Adrenal gland (tissue), 12 donors: Measurements from ENCODE around the gene DAPP1. TPM values are rescaled to one million over a fixed set of nuclear protein-coding genes. Genes with fewer than 3 reads are reported as not detected.

ENCODE experiments used
- DNase-seq, 7 donors: peaks; one replicate each; pipeline ENCODE4 v3.0.0-alpha.2; 2019 to 2020
- H3K27ac ChIP-seq, 5 donors: fragments of 200-600 bp; sonication (generic) in 4 of 5; 1 replicate in 3 of 5; 2 replicates in 2 of 5; pipeline versions ENCODE4 v1.5.1 to v1.8.0; 2016 to 2020; ENCODE audit warnings: mild to moderate bottlenecking in 1 of 5
- H3K27me3 ChIP-seq: fragments of 200-600 bp; 2 replicates; pipeline ENCODE4 v1.8.0; 2021
- H3K36me3 ChIP-seq, 2 donors: fragments of 200-600 bp; replicated peaks in 1 of 2; 1 replicate in 1 of 2; 2 replicates in 1 of 2; pipeline versions ENCODE4 v1.5.1 to v1.8.0; 2018 to 2022
- H3K4me1 ChIP-seq, 2 donors: fragments of 200-600 bp; replicated peaks in 1 of 2; 1 replicate in 1 of 2; 2 replicates in 1 of 2; pipeline versions ENCODE4 v1.5.1 to v1.8.0; 2018 to 2021
- H3K4me3 ChIP-seq, 4 donors: fragments of 200-600 bp; sonication (generic) in 3 of 4; one replicate each; pipeline ENCODE4 v1.5.1; 2016 to 2018
- H3K9me3 ChIP-seq, 3 donors: fragments of 200-600 bp; sonication (generic) in 1 of 3; replicated peaks in 1 of 3; 1 replicate in 2 of 3; 2 replicates in 1 of 3; pipeline versions ENCODE4 v1.5.1 to v1.8.0; 2016 to 2021
- CTCF ChIP-seq, 6 experiments: fragments of 450-650 bp in 4 of 6; fragments of 200-600 bp in 2 of 6; sonication (generic) in 1 of 6; IDR thresholded peaks; 1 replicate in 5 of 6; 2 replicates in 1 of 6; pipeline versions ENCODE4 v1.5.1 to v1.8.0; 2016 to 2021; ENCODE audit warnings: antibody characterized with exemption in 6 of 6, mild to moderate bottlenecking in 2 of 6, moderate library complexity in 1 of 6
- POLR2A ChIP-seq, 2 donors: fragments of 450-650 bp; IDR thresholded peaks; one replicate each; pipeline ENCODE4 v1.6.1; 2017; ENCODE audit warnings: antibody characterized with exemption in 2 of 2, mild to moderate bottlenecking in 2 of 2, moderate library complexity in 1 of 2
- WGBS, 4 donors: extraction: QIAGEN DNeasy Blood & Tissue Kit in 2 of 4; methylation state at CpG; one replicate each; pipeline versions ENCODE4 v1.1.5 to v1.1.7; 2013 to 2017; 5-methylcytosine and 5-hydroxymethylcytosine counted together
- intact Hi-C, 2 donors: fragments of 100-400 bp; cut with DNase I; formaldehyde crosslinking; loops; one replicate each; pipeline versions ENCODE4 v1.14.1 to v1.15.0; 2022 to 2023
- polyA plus RNA-seq, 3 donors: library from polyadenylated mRNA; stranded (reverse); fragments of 200-250 nt in 2 of 3; fragments of 350-450 nt in 1 of 3; fragmentation: Illumina TruSeq in 1 of 3; extraction: RNeasy Lipid Tissue Mini Kit (QIAGEN cat#74804) in 1 of 3; gene quantifications; one replicate each; pipeline ENCODE4 v1.2.3, GENCODE V29; 2013 to 2014
- total RNA-seq, 9 donors: library from RNA; depleted of rRNA in 4 of 9; stranded (reverse); fragments of >200 nt in 4 of 9; fragments of 120-200 nt in 1 of 9; fragmentation: NEBNext Ultra II Directional in 1 of 9; extraction: Animal tissue kit (Norgen Biotek cat#: 25700) in 1 of 9; gene quantifications; one replicate each; pipeline versions ENCODE4 v1.1.0 to v1.2.4, GENCODE V29; 2013 to 2023
- donor health status: healthy with polysubstance abuse.
- donor health status: Bipolar disorder and iron deficiency.
- donor health status: DM: yes; HTN: yes; CAD: no.
- donor health status: DM: no; HTN: no; CAD: no.
- donor health status: DM: no; HTN: no; CAD: no.
- donor health status: DM: yes; HTN: yes; CAD: no.

Gene DAPP1
- total and polyA plus RNA-seq, 12 donors, result 0.42 to 3.7 (median 1.4) TPM

DNA sequence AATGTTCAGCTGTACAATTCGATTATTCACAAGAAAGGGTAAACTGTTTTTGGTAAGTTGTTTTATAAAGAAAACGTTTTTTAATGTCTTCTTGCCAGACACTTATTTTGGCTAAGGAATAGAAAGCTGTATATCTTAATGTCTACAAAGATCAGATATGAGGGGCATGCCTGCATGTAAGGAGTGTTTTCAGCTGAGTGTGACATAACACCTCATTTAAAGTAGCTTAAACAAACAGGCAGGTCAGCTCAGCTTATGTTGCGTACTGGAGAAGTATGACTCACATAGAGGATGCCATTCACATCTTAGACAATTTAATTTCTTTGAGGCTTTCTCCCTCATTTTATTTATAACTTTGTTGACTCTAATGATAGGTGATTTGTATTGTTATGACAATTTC lies 47.2 kb downstream of the DAPP1 start:
- Histone ChIP-seq H3K27me3 (no peaks in the 10 kb centered on the region), H3K4me1 (no peaks in the 10 kb centered on the region), H3K27ac (no peak overlapping the region), H3K36me3 (no peaks in the 10 kb centered on the region), H3K4me3 (no peak overlapping the region), H3K9me3 (peaks cover 0 to 7% (median 0%) of the 10 kb centered on the region in 3 donors)
- intact Hi-C loops, result no loop called here
- no peak for TF ChIP-seq POLR2A (IDR thresholded peaks at IDR 0.05)
- TF ChIP-seq CTCF (IDR thresholded peaks at IDR 0.05), result no peak
- WGBS, 4 donors, result 54 to 60% (median 58%) methylated on average over 3 of the region's 3 CpGs
- DNase-seq, result no peak

DNA sequence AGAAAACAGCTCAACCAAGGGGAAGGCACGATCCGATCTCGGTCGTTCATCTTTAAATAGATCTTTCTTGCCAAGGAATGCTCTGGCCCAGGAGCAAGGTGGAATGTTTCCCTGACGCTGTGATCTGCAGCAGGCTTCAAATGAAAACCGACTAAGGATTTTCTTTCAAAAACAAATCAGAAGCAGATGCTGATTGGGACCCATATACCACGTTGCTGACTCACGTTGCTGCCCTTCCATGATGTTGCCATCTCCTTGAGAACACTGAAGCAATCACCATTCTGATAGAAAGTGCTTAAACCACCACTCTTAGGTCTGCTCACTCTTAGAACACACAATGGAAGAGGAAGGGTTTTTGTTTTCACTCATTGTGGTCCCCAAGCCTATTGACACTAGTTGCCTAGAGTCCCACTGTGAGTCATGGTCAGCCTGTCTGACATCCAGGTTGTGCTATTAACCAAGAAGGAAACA lies 51.5 kb downstream of the DAPP1 start:
- no peak for DNase-seq
- intact Hi-C loops, result no loop called here
- no peaks in the 10 kb centered on the region for H3K4me1 ChIP-seq
- no peaks in the 10 kb centered on the region for H3K27me3 ChIP-seq
- no peaks in the 10 kb centered on the region for H3K36me3 ChIP-seq
- no peak overlapping the region for H3K4me3 ChIP-seq
- H3K27ac ChIP-seq, result no peak overlapping the region
- H3K9me3 ChIP-seq, result no peaks in the 10 kb centered on the region
- WGBS, 4 donors, result 65 to 74% (median 71%) methylated on average over 8 of the region's 8 CpGs
- no peak for TF ChIP-seq POLR2A (IDR thresholded peaks at IDR 0.05)
- no peak for TF ChIP-seq CTCF (IDR thresholded peaks at IDR 0.05)

DNA sequence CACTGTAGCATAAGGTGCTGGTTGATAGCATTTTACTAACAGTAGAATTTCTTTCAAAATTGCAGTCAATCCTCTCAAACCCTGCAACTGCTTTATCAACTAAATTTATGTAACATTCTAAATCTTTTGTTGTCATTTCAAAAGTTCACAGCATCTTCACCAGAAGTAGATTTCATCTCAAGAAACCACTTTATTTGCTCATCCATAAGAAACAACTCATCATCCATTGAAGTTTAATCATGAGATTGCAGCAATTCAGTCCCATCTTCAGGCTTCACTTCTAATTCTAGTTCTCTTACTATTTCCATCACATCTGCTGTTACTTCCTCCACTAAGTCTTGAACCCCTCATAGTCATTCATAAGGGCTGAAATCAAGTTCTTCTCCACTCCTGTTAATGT lies 55.9 kb downstream of the DAPP1 start:
- no peak for DNase-seq
- Histone ChIP-seq H3K36me3 (no peaks in the 10 kb centered on the region), H3K27me3 (no peaks in the 10 kb centered on the region), H3K4me1 (no peaks in the 10 kb centered on the region), H3K9me3 (no peaks in the 10 kb centered on the region), H3K4me3 (no peak overlapping the region), H3K27ac (no peak overlapping the region)
- TF ChIP-seq CTCF (IDR thresholded peaks at IDR 0.05) (no peak), POLR2A (IDR thresholded peaks at IDR 0.05) (no peak)
- intact Hi-C loops, result no loop called here

- TF ChIP-seq CTCF (IDR thresholded peaks at IDR 0.05) (no peak), POLR2A (IDR thresholded peaks at IDR 0.05) (no peak)
- Histone ChIP-seq H3K27ac (no peak overlapping the region), H3K27me3 (no peaks in the 10 kb centered on the region), H3K9me3 (no peaks in the 10 kb centered on the region), H3K4me3 (no peak overlapping the region), H3K4me1 (no peaks in the 10 kb centered on the region), H3K36me3 (peaks cover 0 to 21% of the 10 kb centered on the region in 2 donors)
- intact Hi-C loops, result no loop called here
- DNase-seq, result no peak
These were observed 58.4 kb downstream of the DAPP1 start for GRCh38 chr4:99875071-99875470.
